CD14-positive monocyte (primary cell): ENCODE results near the gene PLOD2. TPM values are rescaled to one million over a fixed set of nuclear protein-coding genes. Genes with fewer than 3 reads are reported as not detected.

Experiments used
- DNase-seq, 3 donors: peaks; one replicate each; pipeline ENCODE4 v3.0.0-alpha.2; 2011 to 2022
- H2AFZ ChIP-seq: 2 replicates; pipeline ENCODE4 v1.6.0; 2012; ENCODE audit warnings: mild to moderate bottlenecking, low read depth, low read length, inconsistent platforms; ENCODE audit not compliant: insufficient read depth, poor library complexity, severe bottlenecking
- H3K27ac ChIP-seq, 2 donors: 1 replicate in 1 of 2; 2 replicates in 1 of 2; pipeline ENCODE4 v1.5.1; 2012 to 2013; ENCODE audit warnings: low read length in 2 of 2, control low read depth in 1 of 2, inconsistent platforms in 1 of 2, low read depth in 1 of 2, mild to moderate bottlenecking in 1 of 2
- H3K27me3 ChIP-seq, 2 donors: one replicate each; pipeline versions ENCODE4 v1.6.0 to v1.6.1; 2011 to 2013; ENCODE audit warnings: low read length in 2 of 2; ENCODE audit not compliant: control insufficient read depth in 2 of 2, insufficient read depth in 2 of 2
- H3K36me3 ChIP-seq, 2 donors: replicated peaks in 1 of 2; 1 replicate in 1 of 2; 2 replicates in 1 of 2; pipeline versions ENCODE4 v1.5.1 to v1.6.1; 2012 to 2013; ENCODE audit warnings: low read length in 2 of 2, control low read depth in 1 of 2, inconsistent platforms in 1 of 2, mild to moderate bottlenecking in 1 of 2; ENCODE audit not compliant: insufficient read depth in 2 of 2, control insufficient read depth in 1 of 2
- H3K4me1 ChIP-seq, 2 donors: 1 replicate in 1 of 2; 2 replicates in 1 of 2; pipeline versions ENCODE4 v1.5.1 to v1.6.1; 2012 to 2013; ENCODE audit warnings: low read length in 2 of 2, control low read depth in 1 of 2, inconsistent platforms in 1 of 2, mild to moderate bottlenecking in 1 of 2, moderate library complexity in 1 of 2; ENCODE audit not compliant: insufficient read depth in 2 of 2, control insufficient read depth in 1 of 2
- H3K4me2 ChIP-seq: replicated peaks from 2 replicates; pipeline ENCODE3; 2012; ENCODE audit warnings: low read length, moderate library complexity, mild to moderate bottlenecking; ENCODE audit not compliant: poor library complexity, severe bottlenecking; ENCODE audit errors: extremely low read depth
- H3K4me3 ChIP-seq, 3 experiments: fragments of 200-600 bp in 1 of 3; sonication (generic) in 1 of 3; replicated peaks in 1 of 3; 1 replicate in 2 of 3; 2 replicates in 1 of 3; pipeline ENCODE4 v1.5.1; 2011 to 2013; ENCODE audit warnings: low read length in 3 of 3, mild to moderate bottlenecking in 3 of 3, control low read depth in 2 of 3, low read depth in 2 of 3, inconsistent platforms in 1 of 3, moderate library complexity in 1 of 3
- H3K79me2 ChIP-seq: 2 replicates; pipeline ENCODE4 v1.6.0; 2012; ENCODE audit warnings: mild to moderate bottlenecking, control low read depth, inconsistent platforms, low read length, moderate library complexity; ENCODE audit not compliant: insufficient read depth
- H3K9ac ChIP-seq: 2 replicates; pipeline ENCODE4 v1.6.0; 2017; ENCODE audit warnings: low read length, mild to moderate bottlenecking; ENCODE audit not compliant: insufficient read depth, poor library complexity, severe bottlenecking
- H3K9me3 ChIP-seq, 2 donors: replicated peaks in 1 of 2; 1 replicate in 1 of 2; 2 replicates in 1 of 2; pipeline versions ENCODE4 v1.5.1 to v1.6.1; 2012 to 2013; ENCODE audit warnings: low read length in 2 of 2, control low read depth in 1 of 2; ENCODE audit not compliant: control insufficient read depth in 1 of 2, insufficient read depth in 1 of 2
- H4K20me1 ChIP-seq: 2 replicates; pipeline ENCODE4 v1.6.0; 2012; ENCODE audit warnings: mild to moderate bottlenecking, low read length, control low read depth, moderate library complexity; ENCODE audit not compliant: insufficient read depth
- H3K27ac Mint-ChIP-seq, 7 donors: one replicate each; pipeline ENCODE4 v1.8.0; 2020; ENCODE audit warnings: mild to moderate bottlenecking in 7 of 7, mixed read lengths in 7 of 7, moderate library complexity in 6 of 7, inconsistent platforms in 2 of 7
- H3K27me3 Mint-ChIP-seq, 3 donors: one replicate each; pipeline ENCODE4 v1.8.0; 2021 to 2022; ENCODE audit warnings: low read depth in 3 of 3, mild to moderate bottlenecking in 3 of 3, mixed read lengths in 3 of 3, moderate library complexity in 3 of 3, inconsistent platforms in 1 of 3
- H3K36me3 Mint-ChIP-seq, 2 donors: one replicate each; pipeline ENCODE4 v1.8.0; 2020; ENCODE audit warnings: mixed read lengths in 2 of 2, inconsistent platforms in 1 of 2, mild to moderate bottlenecking in 1 of 2
- H3K4me1 Mint-ChIP-seq: one replicate; pipeline ENCODE4 v1.8.0; 2020; ENCODE audit warnings: mild to moderate bottlenecking, mixed read lengths
- H3K4me3 Mint-ChIP-seq, 2 donors: one replicate each; pipeline ENCODE4 v1.8.0; 2020; ENCODE audit warnings: mild to moderate bottlenecking in 2 of 2, mixed read lengths in 2 of 2, moderate library complexity in 1 of 2
- H3K9me3 Mint-ChIP-seq, 7 donors: one replicate each; pipeline ENCODE4 v1.8.0; 2020 to 2022; ENCODE audit warnings: mixed read lengths in 7 of 7, mild to moderate bottlenecking in 6 of 7, moderate library complexity in 6 of 7, inconsistent platforms in 2 of 7
- CTCF ChIP-seq: fragments of 200-600 bp; IDR thresholded peaks from one replicate; pipeline ENCODE4 v1.8.0; 2022; ENCODE audit warnings: antibody characterized with exemption, mild to moderate bottlenecking
- WGBS: methylation state at CpG from one replicate; pipeline ENCODE4 v1.1.5; 2013; ENCODE audit warnings: missing lambda C conversion rate; ENCODE audit not compliant: insufficient coverage; 5-methylcytosine and 5-hydroxymethylcytosine counted together
- intact Hi-C, 2 donors: fragments of 100-400 bp; cut with micrococcal nuclease; formaldehyde crosslinking; loops; one replicate each; pipeline versions ENCODE4 v1.15.0 to v1.15.1; 2023
- polyA plus RNA-seq, 3 donors: library from polyadenylated mRNA; depleted of rRNA in 1 of 3; unstranded in 2 of 3; stranded (reverse) in 1 of 3; fragments of 300-500 nt in 2 of 3; fragments of >200 nt in 1 of 3; fragmentation: Illumina TruSeq in 2 of 3; gene quantifications; 1 replicate in 2 of 3; 2 replicates in 1 of 3; pipeline ENCODE4 v1.2.3, GENCODE V29; 2012 to 2021

Gene PLOD2
- polyA plus RNA-seq, 3 donors, result not detected

DNA sequence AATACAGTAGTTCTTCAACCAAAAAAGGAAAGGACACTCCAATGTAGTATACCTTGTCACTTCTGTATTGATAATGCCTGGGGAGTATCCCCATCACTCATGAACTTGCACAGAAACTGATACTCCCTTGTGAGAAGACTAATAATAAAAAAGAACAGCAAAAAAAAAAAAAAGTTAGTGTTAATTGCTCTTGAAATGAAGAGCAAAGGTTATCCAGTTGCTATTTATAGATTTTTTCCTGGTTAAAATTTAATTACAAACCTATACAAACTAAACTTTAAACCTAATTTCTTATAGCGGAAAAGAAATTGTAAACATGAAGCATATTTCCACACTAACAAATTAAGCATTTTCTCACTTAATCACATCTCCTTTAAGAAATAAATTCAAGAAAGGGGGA lies 6.7 kb downstream of the PLOD2 start:
- Histone ChIP-seq H2AFZ (no peak overlapping the region), H3K9me3 (no peaks in the 10 kb centered on the region), H3K4me2 (no peak overlapping the region), H3K4me1 (no peaks in the 10 kb centered on the region), H3K27ac (no peak overlapping the region), H3K79me2 (no peaks in the 10 kb centered on the region), H3K27me3 (peaks cover 11 to 13% of the 10 kb centered on the region in 2 donors), H3K4me3 (no peak overlapping the region), H3K9ac (no peak overlapping the region), H4K20me1 (no peaks in the 10 kb centered on the region), H3K36me3 (no peaks in the 10 kb centered on the region)
- H3K4me1 Mint-ChIP-seq, result no peaks in the 10 kb centered on the region
- DNase-seq, result no peak
- H3K9me3 Mint-ChIP-seq, result no peaks in the 10 kb centered on the region
- no CpG with 5 or more reads among the region's 1 CpG for WGBS
- H3K4me3 Mint-ChIP-seq, result no peak overlapping the region
- no peaks in the 10 kb centered on the region for H3K36me3 Mint-ChIP-seq
- TF ChIP-seq CTCF, result no peak
- intact Hi-C loops, result no loop called here
- peaks cover 9 to 15% (median 13%) of the 10 kb centered on the region in 3 donors for H3K27me3 Mint-ChIP-seq
- no peak overlapping the region for H3K27ac Mint-ChIP-seq

DNA sequence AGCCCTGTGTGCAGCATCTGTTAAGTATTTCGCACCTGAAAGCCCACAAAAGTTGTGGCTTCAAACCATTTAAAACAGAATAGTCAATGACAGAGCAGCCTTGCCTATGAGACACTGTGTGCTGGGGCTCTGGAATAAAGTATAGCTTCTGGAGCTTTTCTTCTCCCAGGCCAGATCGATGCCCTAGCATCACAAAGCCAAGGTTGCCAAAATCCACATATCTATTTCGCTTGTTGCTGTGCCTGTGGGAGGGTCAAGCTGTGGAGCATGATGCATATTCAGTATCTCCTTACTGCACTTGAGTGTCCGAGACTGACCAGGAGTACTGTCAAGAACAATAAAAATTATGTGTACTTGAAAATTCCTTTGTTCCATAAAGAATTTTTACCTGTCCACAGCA lies 7.6 kb downstream of the PLOD2 start:
- H3K27me3 Mint-ChIP-seq, result peaks cover 2 to 8% (median 7%) of the 10 kb centered on the region in 3 donors
- no peak overlapping the region for H3K4me3 Mint-ChIP-seq
- no peaks in the 10 kb centered on the region for H3K9me3 ChIP-seq
- no peak overlapping the region for H3K4me3 ChIP-seq
- no peak for DNase-seq
- no peaks in the 10 kb centered on the region for H4K20me1 ChIP-seq
- H3K79me2 ChIP-seq, result no peaks in the 10 kb centered on the region
- H3K4me1 Mint-ChIP-seq, result peaks cover 7% of the 10 kb centered on the region
- no peak overlapping the region for H3K27ac Mint-ChIP-seq
- no peak overlapping the region for H2AFZ ChIP-seq
- no peak overlapping the region for H3K9ac ChIP-seq
- no peaks in the 10 kb centered on the region for H3K9me3 Mint-ChIP-seq
- no peaks in the 10 kb centered on the region for H3K36me3 ChIP-seq
- no peak overlapping the region for H3K4me2 ChIP-seq
- no CpG with 5 or more reads among the region's 4 CpGs for WGBS
- no peak for TF ChIP-seq CTCF
- intact Hi-C loops, result no loop called here
- H3K36me3 Mint-ChIP-seq, result no peaks in the 10 kb centered on the region
- peaks cover 0 to 7% of the 10 kb centered on the region in 2 donors for H3K4me1 ChIP-seq
- peaks cover 2 to 4% of the 10 kb centered on the region in 2 donors for H3K27me3 ChIP-seq
- H3K27ac ChIP-seq, result no peak overlapping the region
